ENCODE measurements around the gene UVRAG. TPM values are rescaled to one million over a fixed set of nuclear protein-coding genes. Genes with fewer than 3 reads are reported as not detected.

Gene UVRAG
- total RNA-seq, 4 donors from 2014 or later, result 16.6 to 22.1 (median 19.3) TPM

GRCh38 chr11:76135491-76135890 lies 320.5 kb downstream of the UVRAG start:
- peaks cover 31 to 45% of the 10 kb centered on the region in 2 donors for H3K4me1 ChIP-seq
- ATAC-seq (no peak), DNase-seq (no peak)
- H3K4me3 ChIP-seq, result no peak overlapping the region
- intact Hi-C loops (cut with DNase I; ENCODE audit: low total_unique reads) (no loop called here), in situ Hi-C loops (cut with MboI; ENCODE audit: low sequenced_read_pairs in 4 of 4) (no loop called here)
- no peaks in the 10 kb centered on the region for H3K9me3 ChIP-seq
- no peaks in the 10 kb centered on the region for H3K27me3 ChIP-seq
- no peaks in the 10 kb centered on the region for H3K36me3 ChIP-seq
- no peak overlapping the region for H3K27ac ChIP-seq
- TF ChIP-seq POLR2A (IDR thresholded peaks at IDR 0.05) (no peak), CTCF (IDR thresholded peaks at IDR 0.05 in 4 of 5, conservative IDR thresholded peaks at IDR 0.05 in 1 of 5) (no peak)

DNA sequence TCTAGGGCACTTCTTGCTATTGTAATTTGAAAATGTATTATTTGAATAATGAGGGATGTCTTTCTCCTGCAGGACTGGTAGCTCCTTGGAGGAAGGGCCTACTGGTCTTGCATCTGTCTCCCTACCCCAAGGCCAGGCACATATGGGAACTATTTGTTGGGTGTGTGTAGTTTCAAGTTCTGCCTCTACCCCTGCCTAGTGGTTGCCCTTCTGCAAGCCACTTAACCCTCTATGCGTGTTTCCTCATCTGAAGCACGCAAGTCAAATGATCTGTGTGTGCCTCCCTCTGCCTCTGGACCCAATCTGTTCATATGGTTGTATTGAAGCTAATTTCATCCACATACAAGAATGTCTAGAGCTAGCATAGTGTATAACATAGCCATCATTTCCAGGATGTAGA lies 324.3 kb downstream of the UVRAG start:
- peaks cover 0 to 21% of the 10 kb centered on the region in 2 donors for H3K4me1 ChIP-seq
- H3K36me3 ChIP-seq, result peaks cover 0 to 11% of the 10 kb centered on the region in 2 donors
- no peak for ATAC-seq
- no peaks in the 10 kb centered on the region for H3K27me3 ChIP-seq
- DNase-seq, result no peak
- H3K4me3 ChIP-seq, result no peak overlapping the region
- in situ Hi-C loops (cut with MboI; ENCODE audit: low sequenced_read_pairs in 4 of 4), result no loop called here
- intact Hi-C loops (cut with DNase I; ENCODE audit: low total_unique reads), result no loop called here
- no peak for TF ChIP-seq CTCF (IDR thresholded peaks at IDR 0.05 in 4 of 5, conservative IDR thresholded peaks at IDR 0.05 in 1 of 5)
- no peak for TF ChIP-seq POLR2A (IDR thresholded peaks at IDR 0.05)
- no peak overlapping the region for H3K27ac ChIP-seq
- H3K9me3 ChIP-seq, result no peaks in the 10 kb centered on the region

GRCh38 chr11:76140912-76141574 lies 326.0 kb downstream of the UVRAG start:
- intact Hi-C loops (cut with DNase I; ENCODE audit: low total_unique reads) (no loop called here), in situ Hi-C loops (cut with MboI; ENCODE audit: low sequenced_read_pairs in 4 of 4) (no loop called here)
- ATAC-seq (no peak), DNase-seq (no peak)
- Histone ChIP-seq H3K27me3 (no peaks in the 10 kb centered on the region), H3K4me3 (no peak overlapping the region), H3K36me3 (peaks cover 0 to 11% of the 10 kb centered on the region in 2 donors), H3K27ac (no peak overlapping the region), H3K9me3 (no peaks in the 10 kb centered on the region), H3K4me1 (peaks cover 0 to 9% of the 10 kb centered on the region in 2 donors)
- TF ChIP-seq POLR2A (IDR thresholded peaks at IDR 0.05), result no peak
- no peak for TF ChIP-seq CTCF (IDR thresholded peaks at IDR 0.05 in 4 of 5, conservative IDR thresholded peaks at IDR 0.05 in 1 of 5)

- intact Hi-C loops (cut with DNase I; ENCODE audit: low total_unique reads) (no loop called here), in situ Hi-C loops (cut with MboI; ENCODE audit: low sequenced_read_pairs in 4 of 4) (no loop called here)
- ATAC-seq (no peak), DNase-seq (no peak)
- Histone ChIP-seq H3K4me3 (no peak overlapping the region), H3K27me3 (no peaks in the 10 kb centered on the region), H3K9me3 (no peaks in the 10 kb centered on the region), H3K4me1 (peaks cover 0 to 9% of the 10 kb centered on the region in 2 donors), H3K27ac (no peak overlapping the region), H3K36me3 (peaks cover 0 to 11% of the 10 kb centered on the region in 2 donors)
- TF ChIP-seq POLR2A (IDR thresholded peaks at IDR 0.05) (no peak), CTCF (IDR thresholded peaks at IDR 0.05 in 4 of 5, conservative IDR thresholded peaks at IDR 0.05 in 1 of 5) (no peak)
These were observed 327.0 kb downstream of the UVRAG start for GRCh38 chr11:76141901-76142588.

Measured in gastrocnemius medialis (tissue), 4 donors.